B cell (primary cell): ENCODE data around the gene MMP11. TPM values are rescaled to one million over a fixed set of nuclear protein-coding genes. Genes with fewer than 3 reads are reported as not detected.

Experiments used
- ATAC-seq: fragments of 200-7000 bp; cut with Tn5 transposase; one replicate; pipeline ENCODE4 v1.10.0; 2021; ENCODE audit warnings: low read depth, mild to moderate bottlenecking, moderate number of reproducible peaks, moderate library complexity
- CTCF ChIA-PET: fragments of 350-600 bp; sonication (Branson Sonifier 250); formaldehyde crosslinking; loops from one replicate; lab custom pipeline; 2021; ENCODE audit warnings: antibody characterized with exemption, inconsistent platforms; lab: Charles Lee
- POLR2A ChIA-PET: fragments of 350-600 bp; sonication (Branson Sonifier 250); formaldehyde crosslinking; loops from one replicate; lab custom pipeline; 2021; ENCODE audit warnings: antibody characterized with exemption; lab: Charles Lee
- DNase-seq: peaks from one replicate; pipeline ENCODE4 v3.0.0; 2013
- H2AFZ ChIP-seq: 2 replicates; pipeline ENCODE4 v1.6.1; 2012; ENCODE audit warnings: mild to moderate bottlenecking, low read depth, low read length; ENCODE audit not compliant: insufficient read depth, poor library complexity, severe bottlenecking
- H3K27ac ChIP-seq, 2 donors: 1 replicate in 1 of 2; 2 replicates in 1 of 2; pipeline ENCODE4 v1.5.1; 2012 to 2013; ENCODE audit warnings: low read length in 2 of 2, mild to moderate bottlenecking in 2 of 2, moderate library complexity in 1 of 2
- H3K27me3 ChIP-seq, 4 experiments: fragments of 200-600 bp in 1 of 4; sonication (generic) in 1 of 4; replicated peaks in 1 of 4; 1 replicate in 2 of 4; 2 replicates in 2 of 4; pipeline versions ENCODE4 v1.6.1 to v1.7.0; 2013 to 2016; ENCODE audit warnings: low read length in 3 of 4, mild to moderate bottlenecking in 2 of 4, mixed read lengths in 1 of 4, moderate library complexity in 1 of 4; ENCODE audit not compliant: insufficient read depth in 4 of 4, control insufficient read depth in 3 of 4; ENCODE audit errors: control extremely low read depth in 1 of 4
- H3K36me3 ChIP-seq, 2 experiments: replicated peaks in 1 of 2; 1 replicate in 1 of 2; 2 replicates in 1 of 2; pipeline versions ENCODE4 v1.6.1 to v1.7.1; 2013; ENCODE audit warnings: low read length in 1 of 2; ENCODE audit not compliant: insufficient read depth in 2 of 2, control insufficient read depth in 1 of 2; ENCODE audit errors: control extremely low read depth in 1 of 2, extremely low read depth in 1 of 2
- H3K4me1 ChIP-seq, 2 donors: fragments of 200-600 bp in 1 of 2; sonication (generic) in 1 of 2; 1 replicate in 1 of 2; 2 replicates in 1 of 2; pipeline versions ENCODE4 v1.5.1 to v1.6.1; 2013 to 2017; ENCODE audit warnings: low read length in 2 of 2; ENCODE audit not compliant: control insufficient read depth in 2 of 2, insufficient read depth in 2 of 2
- H3K4me2 ChIP-seq: replicated peaks from 2 replicates; pipeline ENCODE3; 2012; ENCODE audit warnings: mild to moderate bottlenecking, low read depth, low read length; ENCODE audit not compliant: poor library complexity, severe bottlenecking
- H3K4me3 ChIP-seq, 5 experiments: fragments of 200-600 bp in 1 of 5; sonication (generic) in 1 of 5; 1 replicate in 3 of 5; 2 replicates in 2 of 5; pipeline versions ENCODE4 v1.5.1 to v1.7.0; 2011 to 2016; ENCODE audit warnings: low read length in 4 of 5, mild to moderate bottlenecking in 4 of 5, low read depth in 2 of 5, control low read depth in 1 of 5, moderate library complexity in 1 of 5; ENCODE audit not compliant: insufficient read depth in 1 of 5; ENCODE audit errors: control extremely low read depth in 1 of 5, extremely low read depth in 1 of 5
- H3K79me2 ChIP-seq: fragments of 200-600 bp; sonication (generic); one replicate; pipeline ENCODE4 v1.6.0; 2016; ENCODE audit warnings: low read length; ENCODE audit not compliant: control insufficient read depth, insufficient read depth
- H3K9ac ChIP-seq: fragments of 200-600 bp; sonication (generic); 2 replicates; pipeline ENCODE4 v1.6.1; 2017; ENCODE audit warnings: mild to moderate bottlenecking, low read length, moderate library complexity
- H3K9me3 ChIP-seq, 3 donors: one replicate each; pipeline versions ENCODE4 v1.6.1 to v1.7.1; 2013; ENCODE audit warnings: low read length in 2 of 3; ENCODE audit not compliant: control insufficient read depth in 2 of 3, insufficient read depth in 1 of 3; ENCODE audit errors: control extremely low read depth in 1 of 3
- H4K20me1 ChIP-seq: 2 replicates; pipeline ENCODE4 v1.6.0; 2012; ENCODE audit warnings: mild to moderate bottlenecking, low read length; ENCODE audit not compliant: insufficient read depth, control insufficient read depth, poor library complexity, severe bottlenecking
- H3K27ac Mint-ChIP-seq: one replicate; pipeline ENCODE4 v1.8.0; 2021; ENCODE audit warnings: mixed read lengths
- H3K27me3 Mint-ChIP-seq: one replicate; pipeline ENCODE4 v1.8.0; 2021; ENCODE audit warnings: mixed read lengths
- H3K4me1 Mint-ChIP-seq: one replicate; pipeline ENCODE4 v1.8.0; 2021; ENCODE audit warnings: mixed read lengths
- H3K4me3 Mint-ChIP-seq: one replicate; pipeline ENCODE4 v1.8.0; 2021; ENCODE audit warnings: mixed read lengths
- H3K9me3 Mint-ChIP-seq: one replicate; pipeline ENCODE4 v1.8.0; 2022; ENCODE audit warnings: mixed read lengths; ENCODE audit not compliant: insufficient read depth
- EZH2 ChIP-seq: IDR thresholded peaks from 2 replicates; pipeline ENCODE4 v1.6.1; 2012; ENCODE audit warnings: borderline replicate concordance, low read depth, mild to moderate bottlenecking, moderate library complexity, low read length; ENCODE audit not compliant: insufficient read depth, poor library complexity, severe bottlenecking
- WGBS: methylation state at CpG from one replicate; pipeline ENCODE4 v1.1.5; 2013; ENCODE audit warnings: missing lambda C conversion rate; ENCODE audit not compliant: insufficient coverage; 5-methylcytosine and 5-hydroxymethylcytosine counted together
- intact Hi-C: fragments of 100-400 bp; cut with micrococcal nuclease; formaldehyde crosslinking; loops from one replicate; pipeline ENCODE4 v1.10.0; 2022
- polyA plus RNA-seq: library from polyadenylated mRNA; depleted of rRNA; stranded (reverse); fragments of >200 nt; gene quantifications from 2 replicates; pipeline ENCODE4 v1.2.3, GENCODE V29; 2012
- total RNA-seq, 2 donors: library from RNA; stranded (reverse); fragments of 120-200 nt in 1 of 2; gene quantifications; 1 replicate in 1 of 2; 2 replicates in 1 of 2; pipeline versions ENCODE4 v1.2.3 to v1.2.4, GENCODE V29; 2013 to 2022
- TF ChIP-seq, protein P1 (sequence below): fragments of 200-600 bp; IDR thresholded peaks from one replicate; pipeline ENCODE4 v1.8.0; 2022; ENCODE audit warnings: antibody characterized with exemption, mild to moderate bottlenecking

The MMP11 gene
- total and polyA plus RNA-seq, 2 donors (not counting 1 experiment from before 2014, with no cell fraction given), result 11.6 to 19.0 TPM

DNA sequence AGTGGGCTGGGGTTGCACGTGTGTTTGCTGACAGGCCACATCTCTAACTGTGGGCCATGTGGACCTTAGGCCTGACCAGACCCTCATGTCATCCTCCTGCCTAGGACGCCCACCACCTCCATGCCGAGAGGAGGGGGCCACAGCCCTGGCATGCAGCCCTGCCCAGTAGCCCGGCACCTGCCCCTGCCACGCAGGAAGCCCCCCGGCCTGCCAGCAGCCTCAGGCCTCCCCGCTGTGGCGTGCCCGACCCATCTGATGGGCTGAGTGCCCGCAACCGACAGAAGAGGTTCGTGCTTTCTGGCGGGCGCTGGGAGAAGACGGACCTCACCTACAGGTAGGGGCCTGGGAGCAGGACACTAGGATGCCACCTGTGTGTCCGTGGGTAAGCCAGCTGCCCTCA is 6.4 kb downstream of the MMP11 start:
- intact Hi-C loops, result no loop called here
- ChIA-PET POLR2A (interaction anchor here (0.5 kb wide), 1 partner anchor 20 kb away, joined by 5 read pairs; no protein-coding TSS in a partner anchor), CTCF (interaction anchor here (1.1 kb wide), 1 partner anchor 69 kb away, joined by 4 read pairs; no protein-coding TSS in a partner anchor)
- peaks cover 6% of the 10 kb centered on the region for H3K4me1 Mint-ChIP-seq
- H3K9me3 Mint-ChIP-seq, result no peaks in the 10 kb centered on the region
- no peaks in the 10 kb centered on the region for H3K27me3 Mint-ChIP-seq
- WGBS, result 96% methylated on average over 16 of the region's 16 CpGs
- DNase-seq (no peak), ATAC-seq (no peak)
- Histone ChIP-seq H3K27me3 (no peaks in the 10 kb centered on the region), H3K9ac (no peak overlapping the region), H3K36me3 (peaks cover 0 to 10% of the 10 kb centered on the region in 2 experiments), H4K20me1 (no peaks in the 10 kb centered on the region), H2AFZ (no peak overlapping the region), H3K4me3 (no peak overlapping the region), H3K9me3 (no peaks in the 10 kb centered on the region), H3K4me1 (peaks cover 6 to 7% of the 10 kb centered on the region in 2 donors), H3K27ac (no peak overlapping the region), H3K4me2 (no peak overlapping the region), H3K79me2 (no peaks in the 10 kb centered on the region)
- TF ChIP-seq, protein P1, sequence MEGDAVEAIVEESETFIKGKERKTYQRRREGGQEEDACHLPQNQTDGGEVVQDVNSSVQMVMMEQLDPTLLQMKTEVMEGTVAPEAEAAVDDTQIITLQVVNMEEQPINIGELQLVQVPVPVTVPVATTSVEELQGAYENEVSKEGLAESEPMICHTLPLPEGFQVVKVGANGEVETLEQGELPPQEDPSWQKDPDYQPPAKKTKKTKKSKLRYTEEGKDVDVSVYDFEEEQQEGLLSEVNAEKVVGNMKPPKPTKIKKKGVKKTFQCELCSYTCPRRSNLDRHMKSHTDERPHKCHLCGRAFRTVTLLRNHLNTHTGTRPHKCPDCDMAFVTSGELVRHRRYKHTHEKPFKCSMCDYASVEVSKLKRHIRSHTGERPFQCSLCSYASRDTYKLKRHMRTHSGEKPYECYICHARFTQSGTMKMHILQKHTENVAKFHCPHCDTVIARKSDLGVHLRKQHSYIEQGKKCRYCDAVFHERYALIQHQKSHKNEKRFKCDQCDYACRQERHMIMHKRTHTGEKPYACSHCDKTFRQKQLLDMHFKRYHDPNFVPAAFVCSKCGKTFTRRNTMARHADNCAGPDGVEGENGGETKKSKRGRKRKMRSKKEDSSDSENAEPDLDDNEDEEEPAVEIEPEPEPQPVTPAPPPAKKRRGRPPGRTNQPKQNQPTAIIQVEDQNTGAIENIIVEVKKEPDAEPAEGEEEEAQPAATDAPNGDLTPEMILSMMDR, result no peak
- TF ChIP-seq EZH2, result no peak
- H3K4me3 Mint-ChIP-seq, result no peak overlapping the region
- H3K27ac Mint-ChIP-seq, result no peak overlapping the region

DNA sequence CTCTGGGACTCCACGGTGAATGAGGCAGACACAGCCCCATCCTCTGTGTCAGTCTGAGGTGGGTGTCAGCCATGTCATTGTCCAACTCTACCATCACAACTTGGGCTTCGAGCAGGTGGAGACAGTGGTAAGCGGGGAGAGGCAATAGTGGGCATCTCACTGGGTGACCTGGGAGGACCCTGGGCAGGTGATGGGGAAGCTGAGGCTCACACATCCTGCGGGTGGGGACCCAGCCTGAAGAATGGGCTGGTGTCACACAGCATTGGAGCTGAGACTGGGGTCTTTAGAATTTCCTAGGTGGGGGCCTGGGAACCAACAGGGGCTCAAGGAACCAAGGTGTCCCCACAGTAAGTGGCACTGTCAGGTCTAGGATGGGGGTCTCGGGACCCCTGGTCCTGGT is 7.1 kb downstream of the MMP11 start:
- POLR2A ChIA-PET, result no interaction called here
- Histone ChIP-seq H4K20me1 (no peaks in the 10 kb centered on the region), H3K4me1 (peaks cover 11% of the 10 kb centered on the region in 2 donors), H2AFZ (no peak overlapping the region), H3K9me3 (no peaks in the 10 kb centered on the region), H3K9ac (no peak overlapping the region), H3K27me3 (no peaks in the 10 kb centered on the region), H3K4me2 (no peak overlapping the region), H3K27ac (no peak overlapping the region), H3K79me2 (no peaks in the 10 kb centered on the region), H3K4me3 (no peak overlapping the region), H3K36me3 (peaks cover 0 to 10% of the 10 kb centered on the region in 2 experiments)
- no peak overlapping the region for H3K27ac Mint-ChIP-seq
- ATAC-seq (no peak), DNase-seq (no peak)
- no peak overlapping the region for H3K4me3 Mint-ChIP-seq
- CTCF ChIA-PET, result no interaction called here
- 91% methylated on average over 4 of the region's 5 CpGs for WGBS
- H3K9me3 Mint-ChIP-seq, result no peaks in the 10 kb centered on the region
- TF ChIP-seq EZH2, result no peak
- TF ChIP-seq, protein P1, result no peak
- H3K4me1 Mint-ChIP-seq, result peaks cover 8% of the 10 kb centered on the region
- intact Hi-C loops, result loop anchor here (10.0 kb wide), 1 partner anchor 235 kb away; the partner anchor contains the start of gene CABIN1
- H3K27me3 Mint-ChIP-seq, result no peaks in the 10 kb centered on the region
